ENCODE results near the gene DCP1B.

Gene DCP1B

GRCh38 chr12:2014231-2014630 lies 10.0 kb upstream of the DCP1B start:
- Histone ChIP-seq H3K27me3 (ENCODE audit: control insufficient read depth in 1 of 2, insufficient read depth in 2 of 2, low read length in 2 of 2) (no peaks in the 10 kb centered on the region), H3K9me3 (ENCODE audit: low read length) (no peaks in the 10 kb centered on the region), H3K27ac (ENCODE audit: low read depth, low read length) (peak overlapping the region; percentile 71), H3K9ac (ENCODE audit: low read length) (peak overlapping the region; percentile 9), H3K4me1 (ENCODE audit: insufficient read depth, low read length) (peaks cover 45% of the 10 kb centered on the region), H3K4me3 (ENCODE audit: low read depth in 1 of 2, low read length in 2 of 2) (no peak overlapping the region), H3K36me3 (ENCODE audit: insufficient read depth, low read length) (no peaks in the 10 kb centered on the region)

- no peak overlapping the region for H3K9ac ChIP-seq (ENCODE audit: low read length)
- H3K27ac ChIP-seq (ENCODE audit: low read depth, low read length): peak overlapping the region; percentile 71
- no peaks in the 10 kb centered on the region for H3K27me3 ChIP-seq (ENCODE audit: control insufficient read depth in 1 of 2, insufficient read depth in 2 of 2, low read length in 2 of 2)
- no peaks in the 10 kb centered on the region for H3K9me3 ChIP-seq (ENCODE audit: low read length)
- no peak overlapping the region for H3K4me3 ChIP-seq (ENCODE audit: low read depth in 1 of 2, low read length in 2 of 2)
- peaks cover 50% of the 10 kb centered on the region for H3K4me1 ChIP-seq (ENCODE audit: insufficient read depth, low read length)
- H3K36me3 ChIP-seq (ENCODE audit: insufficient read depth, low read length): no peaks in the 10 kb centered on the region
Observed at GRCh38 chr12:2013527-2014223, 9.4 kb upstream of the DCP1B start.

DNA sequence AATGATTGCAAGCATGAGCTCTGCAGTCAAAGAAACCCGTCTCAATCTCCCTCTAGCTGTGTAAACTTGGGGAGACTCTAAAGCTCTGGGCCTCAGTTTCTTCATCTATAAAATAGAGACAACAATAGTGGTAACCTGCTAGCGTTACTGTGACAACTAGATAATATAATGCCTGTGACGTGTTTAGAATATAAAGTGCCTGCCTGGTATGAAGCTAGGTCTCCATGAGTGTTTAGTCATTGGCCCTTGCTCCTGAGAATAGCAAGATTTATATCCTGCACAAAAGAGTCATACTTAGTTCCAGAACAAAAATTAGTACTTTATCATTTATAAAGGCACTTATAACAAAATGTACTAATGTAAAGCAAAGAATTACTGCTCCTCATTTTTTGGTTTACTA lies 8.8 kb upstream of the DCP1B start:
- no peaks in the 10 kb centered on the region for H3K9me3 ChIP-seq (ENCODE audit: low read length)
- H3K4me3 ChIP-seq (ENCODE audit: low read depth in 1 of 2, low read length in 2 of 2): no peak overlapping the region
- H3K4me1 ChIP-seq (ENCODE audit: insufficient read depth, low read length): peaks cover 47% of the 10 kb centered on the region
- H3K27me3 ChIP-seq (ENCODE audit: control insufficient read depth in 1 of 2, insufficient read depth in 2 of 2, low read length in 2 of 2): no peaks in the 10 kb centered on the region
- no peaks in the 10 kb centered on the region for H3K36me3 ChIP-seq (ENCODE audit: insufficient read depth, low read length)
- peak overlapping the region; percentile 81 for H3K27ac ChIP-seq (ENCODE audit: low read depth, low read length)
- H3K9ac ChIP-seq (ENCODE audit: low read length): no peak overlapping the region

- H3K9me3 ChIP-seq (ENCODE audit: low read length): no peaks in the 10 kb centered on the region
- H3K27me3 ChIP-seq (ENCODE audit: control insufficient read depth in 1 of 2, insufficient read depth in 2 of 2, low read length in 2 of 2): no peaks in the 10 kb centered on the region
- no peaks in the 10 kb centered on the region for H3K36me3 ChIP-seq (ENCODE audit: insufficient read depth, low read length)
- peak overlapping the region; percentile 81 for H3K27ac ChIP-seq (ENCODE audit: low read depth, low read length)
- peaks cover 42% of the 10 kb centered on the region for H3K4me1 ChIP-seq (ENCODE audit: insufficient read depth, low read length)
- H3K9ac ChIP-seq (ENCODE audit: low read length): no peak overlapping the region
- H3K4me3 ChIP-seq (ENCODE audit: low read depth in 1 of 2, low read length in 2 of 2): no peak overlapping the region
Observed at GRCh38 chr12:2011643-2012607, 7.7 kb upstream of the DCP1B start.

GRCh38 chr12:2009623-2010022 lies 5.4 kb upstream of the DCP1B start:
- H3K36me3 ChIP-seq (ENCODE audit: insufficient read depth, low read length): no peaks in the 10 kb centered on the region
- H3K4me1 ChIP-seq (ENCODE audit: insufficient read depth, low read length): peaks cover 39% of the 10 kb centered on the region
- no peaks in the 10 kb centered on the region for H3K27me3 ChIP-seq (ENCODE audit: control insufficient read depth in 1 of 2, insufficient read depth in 2 of 2, low read length in 2 of 2)
- no peak overlapping the region for H3K9ac ChIP-seq (ENCODE audit: low read length)
- no peaks in the 10 kb centered on the region for H3K9me3 ChIP-seq (ENCODE audit: low read length)
- no peak overlapping the region for H3K27ac ChIP-seq (ENCODE audit: low read depth, low read length)
- no peak overlapping the region for H3K4me3 ChIP-seq (ENCODE audit: low read depth in 1 of 2, low read length in 2 of 2)

- Histone ChIP-seq H3K9me3 (ENCODE audit: low read length) (no peaks in the 10 kb centered on the region), H3K4me1 (ENCODE audit: insufficient read depth, low read length) (peaks cover 31% of the 10 kb centered on the region), H3K27me3 (ENCODE audit: control insufficient read depth in 1 of 2, insufficient read depth in 2 of 2, low read length in 2 of 2) (no peaks in the 10 kb centered on the region), H3K4me3 (ENCODE audit: low read depth in 1 of 2, low read length in 2 of 2) (no peak overlapping the region), H3K9ac (ENCODE audit: low read length) (no peak overlapping the region), H3K27ac (ENCODE audit: low read depth, low read length) (peak overlapping the region; percentile 42), H3K36me3 (ENCODE audit: insufficient read depth, low read length) (no peaks in the 10 kb centered on the region)
Observed at GRCh38 chr12:2008677-2009076, 4.4 kb upstream of the DCP1B start.

DNA sequence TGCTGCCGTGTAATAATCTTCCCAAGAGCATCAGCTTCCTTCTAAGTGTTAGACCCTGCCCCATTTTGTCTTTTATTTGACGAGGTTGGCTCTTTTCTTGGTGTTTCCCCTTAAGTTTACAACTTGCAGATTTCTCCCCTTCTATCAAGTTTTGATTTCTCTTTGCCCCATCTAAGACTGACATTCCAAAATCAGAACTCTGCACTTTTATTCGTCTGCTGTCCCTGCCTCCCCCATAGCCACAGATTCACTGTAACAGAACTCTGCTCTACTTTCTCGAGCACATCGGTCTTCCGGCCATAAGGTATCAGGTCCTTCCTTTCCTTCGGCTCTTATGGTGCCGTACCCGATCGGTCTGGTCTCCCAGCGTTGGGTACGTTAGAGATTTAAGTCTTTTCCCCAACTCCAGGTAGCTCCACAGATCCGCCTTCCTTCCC lies 563 bp downstream of the DCP1B start:
- H3K4me1 ChIP-seq (ENCODE audit: insufficient read depth, low read length): peaks cover 35% of the 10 kb centered on the region
- peak overlapping the region; percentile 97 for H3K27ac ChIP-seq (ENCODE audit: low read depth, low read length)
- H3K9me3 ChIP-seq (ENCODE audit: low read length): no peaks in the 10 kb centered on the region
- H3K36me3 ChIP-seq (ENCODE audit: insufficient read depth, low read length): no peaks in the 10 kb centered on the region
- H3K27me3 ChIP-seq (ENCODE audit: control insufficient read depth in 1 of 2, insufficient read depth in 2 of 2, low read length in 2 of 2): no peaks in the 10 kb centered on the region
- peak overlapping the region; percentile 91 to 97 for H3K4me3 ChIP-seq (ENCODE audit: low read depth in 1 of 2, low read length in 2 of 2)
- peak overlapping the region; percentile 97 for H3K9ac ChIP-seq (ENCODE audit: low read length)

- Histone ChIP-seq H3K4me3 (ENCODE audit: low read depth in 1 of 2, low read length in 2 of 2) (no peak overlapping the region), H3K9me3 (ENCODE audit: low read length) (no peaks in the 10 kb centered on the region), H3K27me3 (ENCODE audit: control insufficient read depth in 1 of 2, insufficient read depth in 2 of 2, low read length in 2 of 2) (no peaks in the 10 kb centered on the region), H3K4me1 (ENCODE audit: insufficient read depth, low read length) (peaks cover 42% of the 10 kb centered on the region), H3K36me3 (ENCODE audit: insufficient read depth, low read length) (peaks cover 46% of the 10 kb centered on the region), H3K27ac (ENCODE audit: low read depth, low read length) (peak overlapping the region; percentile 16), H3K9ac (ENCODE audit: low read length) (no peak overlapping the region)
Observed at GRCh38 chr12:1995205-1995896, 8.9 kb downstream of the DCP1B start.

GRCh38 chr12:1994429-1995143 lies 9.7 kb downstream of the DCP1B start:
- peaks cover 36% of the 10 kb centered on the region for H3K4me1 ChIP-seq (ENCODE audit: insufficient read depth, low read length)
- peak overlapping the region; percentile 16 for H3K27ac ChIP-seq (ENCODE audit: low read depth, low read length)
- H3K36me3 ChIP-seq (ENCODE audit: insufficient read depth, low read length): peaks cover 53% of the 10 kb centered on the region
- no peak overlapping the region for H3K9ac ChIP-seq (ENCODE audit: low read length)
- H3K9me3 ChIP-seq (ENCODE audit: low read length): no peaks in the 10 kb centered on the region
- H3K27me3 ChIP-seq (ENCODE audit: control insufficient read depth in 1 of 2, insufficient read depth in 2 of 2, low read length in 2 of 2): no peaks in the 10 kb centered on the region
- no peak overlapping the region for H3K4me3 ChIP-seq (ENCODE audit: low read depth in 1 of 2, low read length in 2 of 2)

DNA sequence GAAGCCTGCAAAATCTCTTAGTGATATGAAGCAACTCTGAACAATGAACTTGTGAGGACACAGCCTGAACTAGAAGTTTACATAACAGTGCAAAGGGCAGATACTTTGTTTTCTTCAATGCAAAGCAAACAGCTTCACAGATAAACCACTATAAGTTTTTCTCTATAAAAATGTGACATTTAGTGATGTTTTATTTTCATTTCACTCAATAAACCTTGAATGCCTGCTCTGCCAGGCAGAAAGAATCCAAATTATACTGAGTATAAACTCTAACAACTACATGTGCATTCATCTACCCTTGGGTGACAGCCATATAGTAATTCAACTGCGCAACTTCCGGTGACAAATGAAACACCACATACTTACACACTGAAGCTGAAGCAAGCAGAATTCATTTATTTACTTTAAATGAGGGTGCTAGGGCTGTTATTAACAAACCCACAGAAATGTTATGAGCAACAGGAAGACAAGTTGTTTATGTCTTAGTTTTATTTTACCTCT lies 10.3 kb downstream of the DCP1B start:
- Histone ChIP-seq H3K27ac (ENCODE audit: low read depth, low read length) (peak overlapping the region; percentile 16), H3K27me3 (ENCODE audit: control insufficient read depth in 1 of 2, insufficient read depth in 2 of 2, low read length in 2 of 2) (no peaks in the 10 kb centered on the region), H3K9me3 (ENCODE audit: low read length) (no peaks in the 10 kb centered on the region), H3K9ac (ENCODE audit: low read length) (no peak overlapping the region), H3K4me3 (ENCODE audit: low read depth in 1 of 2, low read length in 2 of 2) (no peak overlapping the region), H3K4me1 (ENCODE audit: insufficient read depth, low read length) (peaks cover 34% of the 10 kb centered on the region), H3K36me3 (ENCODE audit: insufficient read depth, low read length) (peaks cover 53% of the 10 kb centered on the region)
